CD4-positive, alpha-beta T cell treated with Interferon gamma for 1 hour (primary cell): Measurements from ENCODE around the gene RGP1.

Source experiments
- DNase-seq: peaks from one replicate; pipeline ENCODE4 v3.0.0-alpha.2; 2020

The RGP1 gene

GRCh38 chr9:35723426-35723825 lies 25.7 kb upstream of the RGP1 start:
- DNase-seq, result no peak

GRCh38 chr9:35723908-35724307 lies 25.2 kb upstream of the RGP1 start:
- no peak for DNase-seq

GRCh38 chr9:35725362-35725761 lies 23.7 kb upstream of the RGP1 start:
- no peak for DNase-seq

DNA sequence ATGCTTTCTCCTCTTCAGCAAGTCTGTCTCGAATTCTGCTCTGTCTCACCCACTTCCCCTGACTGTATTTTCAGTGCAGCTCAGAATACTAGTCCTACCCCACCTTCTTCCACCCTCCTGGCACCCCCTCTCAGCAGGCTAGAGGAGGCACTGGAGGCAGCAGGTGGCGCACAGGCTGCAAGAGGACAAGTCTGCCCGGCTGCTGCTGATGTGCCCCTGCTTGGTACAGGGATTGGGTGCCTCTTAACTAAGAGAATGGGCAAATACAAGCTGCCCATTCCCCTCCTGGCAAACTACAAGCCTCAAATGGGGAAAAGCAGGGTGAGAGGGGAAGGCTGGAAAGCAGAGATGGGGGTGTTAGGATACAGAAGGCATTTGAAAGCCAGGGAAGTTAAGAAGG lies 22.2 kb upstream of the RGP1 start:
- peak; percentile 68 for DNase-seq

DNA sequence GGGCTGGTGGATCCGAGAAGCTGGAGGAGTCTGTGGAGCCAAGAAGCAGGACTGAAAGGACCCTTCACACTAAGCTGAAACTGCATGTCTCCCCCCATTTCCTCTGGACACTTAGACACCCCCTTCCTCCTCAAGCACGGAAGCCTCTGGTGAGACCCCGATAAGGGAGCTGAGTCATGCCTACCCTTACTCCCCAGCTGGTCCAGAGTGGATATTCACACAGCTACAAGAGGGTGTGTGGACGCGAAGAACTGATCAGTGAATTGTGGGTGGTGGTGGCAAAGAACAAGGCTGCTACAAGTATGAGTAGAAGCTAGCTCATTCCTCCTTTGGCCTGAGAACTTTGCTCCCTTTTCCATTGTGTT lies 21.4 kb upstream of the RGP1 start:
- no peak for DNase-seq

DNA sequence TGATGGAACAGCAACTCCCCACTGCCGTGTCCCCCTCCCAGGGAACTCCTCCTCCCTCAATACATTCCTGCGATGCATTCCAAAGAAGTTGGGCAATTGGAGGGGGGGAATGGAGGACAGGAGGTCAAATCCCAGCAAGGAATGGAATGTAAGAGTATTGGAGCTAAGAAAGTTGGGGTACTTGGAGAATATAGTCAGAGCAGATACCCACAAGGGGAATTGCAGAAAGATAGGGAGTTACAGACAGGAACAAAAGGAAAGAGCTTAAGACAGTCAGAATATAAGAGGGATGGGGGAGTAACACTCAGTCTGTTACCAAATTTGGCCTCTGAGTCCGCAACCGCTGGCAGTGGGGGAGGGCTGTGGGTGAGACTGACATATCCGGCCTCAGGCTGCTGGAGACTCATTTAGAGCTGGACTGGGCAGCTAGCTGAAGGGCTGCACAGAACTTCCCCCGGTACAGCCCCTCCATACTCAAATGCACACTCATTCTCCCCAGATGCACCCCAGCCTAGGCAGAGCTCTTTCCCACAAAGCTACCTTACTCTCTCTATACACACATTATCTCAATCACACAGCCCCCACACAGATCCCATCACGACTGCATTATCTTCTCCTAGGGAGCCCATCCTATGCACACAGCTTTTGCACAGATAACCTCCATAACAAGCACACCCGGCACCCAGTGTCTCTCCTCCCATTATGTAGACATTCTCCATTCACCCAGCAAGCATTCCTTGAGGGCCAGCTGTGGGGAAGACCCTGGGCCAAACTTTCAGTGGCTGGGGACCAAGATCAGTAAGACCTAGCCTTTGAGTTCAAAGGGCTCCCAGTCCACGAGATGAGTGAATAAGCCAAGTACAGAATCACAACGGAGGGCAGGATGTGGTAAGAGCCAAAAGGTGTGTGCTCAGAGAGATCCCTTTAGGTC lies 20.8 kb upstream of the RGP1 start:
- DNase-seq, result peak; percentile 39

GRCh38 chr9:35729101-35729500 lies 20.0 kb upstream of the RGP1 start:
- DNase-seq, result no peak

- DNase-seq, result peak; percentile 53
Observed at GRCh38 chr9:35729700-35730485, 19.2 kb upstream of the RGP1 start.

DNA sequence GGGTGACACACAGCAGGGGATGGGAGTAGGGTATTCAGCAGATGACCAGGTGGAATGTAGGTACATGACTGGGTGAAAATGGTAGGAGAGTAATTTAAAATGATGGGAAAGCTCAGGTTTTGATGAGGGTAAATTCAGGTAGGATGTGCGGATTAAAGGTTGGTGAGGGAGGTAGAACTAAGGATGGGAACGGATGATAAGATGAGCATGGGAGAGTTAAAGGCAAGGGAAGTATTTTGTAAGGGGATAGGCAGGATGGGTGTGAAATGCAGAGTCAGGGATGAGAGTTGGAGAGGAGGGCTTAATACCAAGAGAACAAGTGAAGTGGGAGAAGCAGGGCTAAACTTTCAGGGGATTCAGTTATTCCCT lies 18.6 kb upstream of the RGP1 start:
- no peak for DNase-seq

DNA sequence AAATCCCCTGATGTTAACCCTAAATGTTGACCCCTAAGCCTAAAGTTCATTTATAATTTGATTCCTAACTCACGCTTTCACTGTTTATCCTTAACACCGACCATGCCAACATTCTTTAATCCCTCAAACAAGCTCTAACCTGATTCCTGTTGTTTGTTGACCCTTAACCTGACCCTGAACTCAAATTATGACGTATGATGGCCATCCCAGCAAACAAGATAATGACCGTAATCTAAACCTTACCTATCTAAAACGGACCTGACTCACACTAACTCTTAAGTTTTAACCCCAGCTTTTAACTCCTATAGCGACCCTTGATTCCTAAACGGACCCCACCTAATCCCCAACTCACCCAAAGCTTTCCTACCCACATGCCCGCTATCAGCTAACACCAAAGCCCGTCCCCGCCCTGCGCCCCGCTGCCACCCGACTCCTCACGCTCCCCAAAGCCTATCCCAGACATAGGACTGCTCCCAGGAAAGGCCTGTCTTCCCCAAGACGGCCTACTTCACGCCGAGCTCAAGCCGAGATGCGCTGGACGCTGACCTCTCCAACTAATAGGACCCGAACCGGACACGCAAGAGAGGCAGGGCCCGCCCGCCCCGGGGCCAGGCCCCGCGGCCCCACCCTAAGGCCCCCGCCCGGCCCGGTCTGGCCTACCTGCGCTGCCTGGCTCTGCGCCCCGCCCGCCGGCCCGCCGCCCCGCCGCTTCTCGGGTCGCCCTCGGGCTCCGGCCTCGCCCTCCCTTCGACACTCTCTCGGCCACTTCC lies 17.5 kb upstream of the RGP1 start:
- DNase-seq, result no peak

DNA sequence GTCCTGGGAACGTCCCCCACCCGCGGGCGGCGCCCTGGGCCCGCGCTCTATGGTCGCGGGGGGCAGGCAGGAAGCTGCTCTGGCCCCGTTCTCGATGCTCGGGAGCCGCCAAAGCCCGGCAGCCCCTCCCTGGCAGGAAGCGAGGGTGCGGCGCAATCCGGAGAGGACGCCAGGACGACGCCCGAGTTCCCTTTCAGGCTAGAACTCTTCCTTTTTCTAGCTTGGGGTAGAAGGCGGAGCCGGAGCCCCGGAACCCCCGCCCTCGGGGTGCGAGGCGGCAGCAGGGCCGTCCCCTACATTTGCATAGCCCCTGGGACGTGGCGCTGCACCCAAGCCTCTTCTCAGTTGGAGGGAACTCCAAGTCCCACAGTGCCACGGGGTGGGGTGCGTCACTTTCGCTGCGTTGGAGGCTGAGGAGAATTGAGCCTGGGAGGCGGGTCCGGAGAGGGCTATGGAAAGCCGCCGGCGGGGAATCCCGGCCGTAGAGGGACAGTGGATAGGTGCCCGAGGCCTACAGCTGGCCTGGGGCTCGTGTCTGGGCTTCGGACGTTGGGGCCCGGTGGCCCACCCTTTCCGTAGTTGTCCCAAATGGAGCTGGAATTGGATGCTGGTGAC lies 16.8 kb upstream of the RGP1 start, which contains the start of the genes CREB3 and TLN1:
Gene CREB3, plus strand, starts transcription at position 482 of the 615 bp plus-strand sequence. Its CDS starts 107 bp downstream, at position 589.
Gene TLN1, minus strand, starts transcription at position 11 of the 615 bp plus-strand sequence. CDS start 6,501 bp downstream, outside the sequence.
- DNase-seq, result peak; percentile 98

DNA sequence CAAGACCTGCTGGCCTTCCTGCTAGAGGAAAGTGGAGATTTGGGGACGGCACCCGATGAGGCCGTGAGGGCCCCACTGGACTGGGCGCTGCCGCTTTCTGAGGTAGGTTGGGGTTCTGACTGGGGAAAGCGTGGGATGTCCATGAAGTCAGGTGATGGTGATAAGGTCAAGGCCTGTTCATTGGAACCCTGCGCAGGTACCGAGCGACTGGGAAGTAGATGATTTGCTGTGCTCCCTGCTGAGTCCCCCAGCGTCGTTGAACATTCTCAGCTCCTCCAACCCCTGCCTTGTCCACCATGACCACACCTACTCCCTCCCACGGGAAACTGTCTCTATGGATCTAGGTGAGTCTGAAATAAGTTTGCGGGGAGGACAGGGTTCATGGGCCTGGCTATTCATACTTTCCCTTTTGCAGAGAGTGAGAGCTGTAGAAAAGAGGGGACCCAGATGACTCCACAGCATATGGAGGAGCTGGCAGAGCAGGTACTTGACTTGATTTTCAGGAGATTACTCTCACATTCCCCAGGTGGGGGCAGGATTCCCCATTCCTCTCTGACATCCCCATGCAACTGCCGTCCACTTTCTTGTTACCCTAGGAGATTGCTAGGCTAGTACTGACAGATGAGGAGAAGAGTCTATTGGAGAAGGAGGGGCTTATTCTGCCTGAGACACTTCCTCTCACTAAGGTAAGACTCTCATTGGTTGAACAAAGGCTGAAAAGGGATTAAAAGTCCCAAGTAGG lies 16.1 kb upstream of the RGP1 start:
- no peak for DNase-seq

GRCh38 chr9:35734096-35734495 lies 15.0 kb upstream of the RGP1 start:
- no peak for DNase-seq

- DNase-seq, result peak; percentile 70
Observed at GRCh38 chr9:35736201-35736633, 12.9 kb upstream of the RGP1 start.

GRCh38 chr9:35737143-35737542 lies 11.9 kb upstream of the RGP1 start:
- no peak for DNase-seq

DNA sequence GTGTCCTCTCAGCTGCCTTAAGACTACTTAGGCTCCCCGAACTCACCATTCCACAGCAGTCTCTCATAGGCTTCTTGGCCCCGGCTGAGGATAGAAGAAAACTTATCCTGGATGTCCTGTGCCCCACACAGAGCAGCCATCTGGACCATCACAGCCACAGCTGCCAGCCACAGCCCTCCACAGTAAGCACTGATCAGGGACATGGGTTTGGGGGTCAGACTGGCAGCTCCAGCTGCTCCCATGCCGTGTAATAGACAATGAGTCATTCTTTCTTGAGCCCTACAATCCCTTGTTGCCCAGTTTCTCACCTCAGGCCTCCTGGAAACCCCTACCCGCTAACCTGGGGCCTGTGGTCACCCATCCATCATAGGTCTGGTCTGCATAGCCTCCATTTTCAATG lies 10.9 kb upstream of the RGP1 start:
- no peak for DNase-seq

- no peak for DNase-seq
Observed at GRCh38 chr9:35738924-35739323, 10.2 kb upstream of the RGP1 start.

- no peak for DNase-seq
Observed at GRCh38 chr9:35740243-35740642, 8.8 kb upstream of the RGP1 start.

- no peak for DNase-seq
Observed at GRCh38 chr9:35741740-35742139, 7.3 kb upstream of the RGP1 start.

DNA sequence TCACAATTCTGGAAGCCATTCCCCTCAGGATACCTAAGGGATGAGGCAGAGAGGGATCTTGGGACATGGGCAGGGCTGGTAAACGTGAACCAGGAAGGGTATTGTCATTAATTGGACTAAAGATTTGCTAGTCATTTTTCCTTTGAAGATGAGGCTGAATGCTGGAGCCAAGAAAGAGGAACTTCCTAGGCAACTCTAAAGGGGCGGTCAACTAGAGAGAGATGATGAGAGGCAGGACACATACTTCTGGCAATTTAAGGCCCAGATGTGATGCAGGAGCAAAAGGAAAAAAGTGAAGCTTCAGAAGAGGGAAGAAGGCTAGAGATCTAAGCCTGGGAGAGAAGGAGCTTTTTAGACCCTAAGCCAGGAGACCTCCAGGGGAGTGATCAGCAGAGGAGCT lies 5.6 kb upstream of the RGP1 start:
- no peak for DNase-seq

- DNase-seq, result no peak
Observed at GRCh38 chr9:35743880-35744518, 5.1 kb upstream of the RGP1 start.
